SK-N-MC (cell line): Measurements from ENCODE around the gene FLRT1.

Source experiments
- DNase-seq: peaks from one replicate; pipeline ENCODE4 v3.0.0-alpha.2; 2011; ENCODE audit warnings: low read depth, low spot score
- H3K27ac ChIP-seq: fragments of 200-600 bp; sonication (generic); 2 replicates; pipeline ENCODE4 v1.5.1; 2016; ENCODE audit warnings: mixed run types
- H3K36me3 ChIP-seq: fragments of 200-600 bp; sonication (generic); 2 replicates; pipeline ENCODE4 v1.6.1; 2017; ENCODE audit warnings: antibody characterized with exemption, low read length, mixed read lengths; ENCODE audit not compliant: insufficient read depth
- H3K4me3 ChIP-seq: fragments of 200-600 bp; sonication (generic); 2 replicates; pipeline ENCODE4 v1.5.1; 2016
- H3K9ac ChIP-seq: fragments of 200-600 bp; sonication (generic); 2 replicates; pipeline ENCODE4 v1.8.0; 2017; ENCODE audit warnings: mixed run types, mixed read lengths; ENCODE audit not compliant: insufficient read length
- H3K9me3 ChIP-seq: fragments of 200-600 bp; sonication (generic); 2 replicates; pipeline ENCODE4 v1.6.1; 2017; ENCODE audit warnings: low read depth, mild to moderate bottlenecking, antibody characterized with exemption, low read length, moderate library complexity, mixed read lengths
- EZH2 ChIP-seq: fragments of 200-600 bp; sonication (generic); IDR thresholded peaks from one replicate; pipeline ENCODE4 v1.6.1; 2017; ENCODE audit warnings: antibody characterized with exemption
- FOXP2 ChIP-seq: optimal IDR thresholded peaks from 2 replicates; pipeline ENCODE3; 2011; ENCODE audit warnings: mild to moderate bottlenecking, moderate library complexity; ENCODE audit not compliant: insufficient read depth; ENCODE audit errors: extremely low read length, control extremely low read depth
- POLR2AphosphoS5 ChIP-seq: IDR thresholded peaks from 2 replicates; pipeline ENCODE4 v1.6.1; 2012; ENCODE audit warnings: mild to moderate bottlenecking, low read depth, low read length, borderline replicate concordance

FLRT1 gene

DNA sequence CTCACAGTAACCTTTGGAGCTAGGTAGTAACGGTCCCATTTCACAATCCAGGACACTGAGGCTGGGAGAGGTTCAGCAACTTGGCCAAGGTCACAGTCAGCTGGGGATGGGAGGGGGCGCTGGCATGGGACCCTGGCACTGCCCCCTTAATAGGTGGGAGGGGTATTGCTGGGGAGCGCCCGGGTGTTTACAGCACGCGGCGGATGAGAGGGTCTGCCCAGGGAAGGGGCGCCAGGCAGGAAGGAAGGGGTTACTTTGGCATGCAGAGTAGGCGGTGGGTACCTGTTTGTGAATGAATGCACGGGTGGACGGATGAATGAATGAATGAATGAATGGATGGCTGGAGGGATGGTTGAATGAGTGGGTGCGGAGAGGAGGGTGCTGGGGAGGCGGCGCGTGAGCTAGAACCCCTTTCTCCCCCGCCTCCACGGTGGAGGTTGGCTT, 628 bp upstream of the FLRT1 start:
- Histone ChIP-seq H3K9me3 (no peaks in the 10 kb centered on the region), H3K9ac (no peak overlapping the region), H3K36me3 (no peaks in the 10 kb centered on the region), H3K27ac (no peak overlapping the region), H3K4me3 (peak overlapping the region; percentile 72)
- no peak for TF ChIP-seq EZH2
- no peak for TF ChIP-seq POLR2AphosphoS5
- no peak for TF ChIP-seq FOXP2
- DNase-seq = no peak

DNA sequence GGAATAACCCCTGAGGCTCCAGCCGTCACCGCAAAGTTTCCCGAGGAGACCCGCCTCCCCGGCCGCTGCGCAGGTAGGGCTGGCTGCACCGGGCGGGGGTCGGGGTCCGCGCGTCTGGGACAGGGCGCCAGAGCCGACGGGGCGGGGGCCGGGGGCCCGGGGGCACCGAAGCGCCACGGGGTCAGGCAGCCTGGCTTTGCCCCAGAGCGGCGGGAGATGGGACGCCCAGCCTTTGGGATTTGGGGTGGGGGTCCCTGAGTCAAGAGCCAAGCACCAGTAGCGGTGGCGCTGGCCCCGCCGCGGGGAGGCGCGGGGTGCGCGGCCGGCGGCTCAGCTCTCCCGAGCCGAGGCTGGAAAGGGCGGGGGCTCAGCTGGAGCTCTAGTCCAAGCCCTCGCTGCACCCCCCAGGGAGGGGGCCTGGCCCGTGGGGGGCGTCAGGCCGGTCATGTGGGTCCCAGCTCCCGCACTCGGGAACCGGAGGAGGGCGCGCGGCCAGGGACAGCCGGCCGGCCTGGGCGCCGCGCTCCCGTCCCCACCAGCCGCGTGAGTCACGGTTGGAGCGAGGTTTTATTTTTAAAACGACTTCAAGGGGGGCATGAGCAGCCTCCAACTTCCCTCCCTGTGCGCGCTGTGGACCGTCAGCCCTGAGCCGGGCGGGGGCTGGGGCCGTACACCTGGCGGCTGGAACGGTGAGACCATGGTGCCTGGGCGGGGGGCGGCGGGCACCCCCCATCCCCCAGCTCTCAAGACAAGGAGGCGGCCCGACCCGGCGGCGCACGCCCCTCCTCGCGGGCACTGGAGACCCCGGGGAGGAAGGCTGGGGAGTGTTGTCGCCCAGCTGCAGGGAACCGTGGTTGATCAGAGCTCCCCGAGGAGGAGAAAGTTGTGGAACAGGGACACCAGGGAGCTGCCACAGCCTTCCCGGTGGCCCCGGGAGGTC, 626 bp downstream of the FLRT1 start:
- Histone ChIP-seq H3K9me3 (no peaks in the 10 kb centered on the region), H3K9ac (peak overlapping the region; percentile 77), H3K4me3 (peak overlapping the region; percentile 90), H3K27ac (no peak overlapping the region), H3K36me3 (no peaks in the 10 kb centered on the region)
- DNase-seq = no peak
- no peak for TF ChIP-seq EZH2
- no peak for TF ChIP-seq FOXP2
- no peak for TF ChIP-seq POLR2AphosphoS5

DNA sequence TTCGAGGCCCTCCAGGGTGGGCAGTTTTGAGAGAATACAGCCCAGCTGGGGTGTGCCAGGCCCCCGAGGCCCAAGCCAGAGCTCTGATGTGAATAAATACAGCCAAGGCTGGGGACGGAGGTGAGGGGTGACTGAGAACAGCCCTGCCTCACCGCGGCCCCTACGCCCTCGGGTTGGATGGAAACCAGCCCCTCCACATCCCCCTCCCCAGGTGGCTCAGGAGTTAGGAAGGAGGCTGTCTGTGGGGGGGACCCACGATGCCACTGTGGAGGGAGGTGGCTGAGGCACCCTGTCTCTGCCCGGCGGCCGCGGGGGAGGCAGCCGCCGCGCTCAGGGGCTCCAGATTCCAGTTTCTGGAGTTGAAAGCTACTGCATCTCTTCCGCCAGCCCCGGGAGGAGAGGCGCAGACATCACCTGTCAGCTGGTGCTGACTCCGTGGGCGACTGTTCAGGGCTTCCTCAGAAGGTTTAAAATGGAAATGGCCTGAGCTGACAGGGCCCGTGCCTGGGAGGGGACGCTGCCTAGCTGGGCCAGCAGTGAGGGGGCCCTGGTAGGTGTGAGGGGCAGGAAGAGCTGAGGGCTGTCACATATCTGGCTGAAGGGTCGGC, 1.4 kb downstream of the FLRT1 start:
- Histone ChIP-seq H3K9me3 (no peaks in the 10 kb centered on the region), H3K9ac (no peak overlapping the region), H3K4me3 (peak overlapping the region; percentile 90), H3K36me3 (no peaks in the 10 kb centered on the region), H3K27ac (no peak overlapping the region)
- no peak for DNase-seq
- TF ChIP-seq FOXP2 = no peak
- no peak for TF ChIP-seq EZH2
- no peak for TF ChIP-seq POLR2AphosphoS5

DNA sequence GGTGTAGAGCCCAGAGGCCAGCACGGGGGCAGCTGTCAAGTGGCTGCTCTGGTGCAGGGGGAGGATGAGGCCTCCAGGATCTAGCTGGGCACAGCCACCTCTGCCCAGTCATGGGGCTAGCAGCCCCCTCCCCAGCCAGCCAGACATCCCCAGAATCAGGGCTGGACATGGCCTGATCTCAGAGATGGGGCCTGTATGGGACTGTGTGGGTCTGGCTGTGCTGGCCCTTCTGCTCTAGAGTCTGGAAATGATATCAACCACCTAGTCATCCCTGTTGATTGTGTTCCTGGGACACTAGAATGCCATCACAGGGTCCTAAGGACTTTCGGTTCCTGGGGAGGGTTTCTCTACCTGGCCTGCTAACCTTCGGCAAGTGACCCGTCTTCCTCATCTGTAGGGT, 2.8 kb downstream of the FLRT1 start:
- Histone ChIP-seq H3K27ac (no peak overlapping the region), H3K36me3 (no peaks in the 10 kb centered on the region), H3K9ac (no peak overlapping the region), H3K4me3 (no peak overlapping the region), H3K9me3 (no peaks in the 10 kb centered on the region)
- no peak for DNase-seq
- no peak for TF ChIP-seq FOXP2
- no peak for TF ChIP-seq EZH2
- no peak for TF ChIP-seq POLR2AphosphoS5

DNA sequence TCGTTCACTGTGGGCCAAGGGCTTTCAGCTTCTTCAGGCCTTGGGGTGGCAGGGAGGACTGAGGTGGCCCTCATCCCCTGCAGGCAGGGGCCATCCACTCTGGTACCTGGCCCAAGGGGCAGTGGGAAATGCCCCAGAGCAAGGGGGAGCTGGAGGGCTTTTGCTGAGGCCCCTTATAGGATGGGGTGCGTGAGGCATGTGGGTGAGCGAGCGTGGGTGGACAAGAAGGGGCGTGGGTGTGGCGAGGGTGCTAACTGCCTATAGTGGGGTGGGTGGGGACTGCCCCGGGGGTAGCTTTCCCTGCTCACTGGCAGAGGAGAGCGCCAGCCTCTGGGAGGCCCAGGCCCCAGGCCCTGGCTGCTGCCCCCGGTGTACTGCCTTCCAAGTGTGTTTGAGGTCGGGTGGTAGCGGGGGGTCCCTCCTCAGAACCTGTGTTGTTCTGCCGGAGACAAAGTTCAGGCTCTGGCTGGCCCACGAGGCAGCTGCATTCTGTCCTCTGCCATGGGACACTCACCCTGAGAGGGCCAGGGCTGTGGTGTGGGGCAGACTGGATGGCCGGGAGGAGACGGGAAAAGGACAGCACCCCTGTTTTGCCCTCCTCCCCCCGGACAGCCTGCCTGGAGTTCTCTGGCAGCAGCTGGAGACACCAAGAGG, 3.4 kb downstream of the FLRT1 start:
- no peak overlapping the region for H3K4me3 ChIP-seq
- no peaks in the 10 kb centered on the region for H3K9me3 ChIP-seq
- no peak for TF ChIP-seq EZH2
- no peak for TF ChIP-seq FOXP2
- no peak for TF ChIP-seq POLR2AphosphoS5
- H3K36me3 ChIP-seq = no peaks in the 10 kb centered on the region
- no peak for DNase-seq
- no peak overlapping the region for H3K27ac ChIP-seq
- no peak overlapping the region for H3K9ac ChIP-seq

DNA sequence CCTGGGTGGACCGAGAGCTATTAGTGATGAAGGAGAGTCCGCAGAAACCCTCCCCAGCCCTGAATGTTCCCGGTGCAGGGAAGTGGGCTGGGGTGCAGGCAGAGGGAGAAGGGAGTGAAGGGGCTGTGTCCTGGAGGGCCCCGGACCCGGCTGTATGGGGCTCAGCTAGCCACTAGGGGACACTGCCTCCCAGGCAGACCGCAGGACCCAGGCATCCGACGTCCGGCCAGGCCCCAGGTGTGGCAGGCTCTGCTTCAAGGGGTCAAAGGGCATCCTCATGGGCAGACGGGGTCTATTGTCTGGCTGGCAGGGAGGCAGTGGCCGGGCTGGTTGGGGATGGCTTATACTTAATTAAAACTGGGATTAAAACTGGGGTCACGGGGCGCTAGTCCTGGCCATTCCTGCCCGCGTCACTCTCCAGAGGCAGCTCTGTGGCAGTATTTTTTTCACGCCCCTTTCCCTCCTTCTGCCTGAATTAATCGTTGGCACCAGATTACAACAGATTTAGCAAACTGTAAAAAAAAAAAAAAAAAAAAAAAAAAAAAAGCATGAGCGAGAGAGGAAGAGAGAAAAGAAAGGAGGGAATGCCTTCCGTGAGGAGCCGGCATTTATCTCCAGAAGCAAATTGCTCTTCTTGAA, 5.1 kb downstream of the FLRT1 start:
- Histone ChIP-seq H3K36me3 (no peaks in the 10 kb centered on the region), H3K9ac (no peak overlapping the region), H3K9me3 (no peaks in the 10 kb centered on the region), H3K4me3 (no peak overlapping the region), H3K27ac (peak overlapping the region; percentile 42; the same call in 1 of the 2 replicates)
- no peak for TF ChIP-seq FOXP2
- TF ChIP-seq EZH2 = no peak
- TF ChIP-seq POLR2AphosphoS5 = no peak
- DNase-seq = no peak

DNA sequence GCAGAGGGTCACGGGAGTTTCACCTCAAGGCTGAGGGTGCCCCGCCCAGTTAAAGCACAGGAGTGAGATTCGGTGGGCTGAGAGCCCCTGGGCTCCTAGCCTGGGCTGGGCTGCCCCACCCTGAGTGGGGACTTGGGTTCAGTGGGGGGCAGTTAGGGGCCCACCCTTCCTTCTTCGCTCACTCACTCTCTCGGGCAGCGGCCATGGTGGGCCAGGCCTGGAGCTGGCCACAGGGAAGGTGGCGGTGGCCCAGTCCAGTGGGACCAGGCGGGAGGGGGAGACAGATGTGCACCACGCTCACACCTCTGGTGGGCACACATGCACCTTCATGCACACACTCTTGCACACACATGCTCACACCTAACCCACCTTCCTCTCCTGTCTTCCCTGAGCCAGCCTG, 6.1 kb downstream of the FLRT1 start:
- H3K9me3 ChIP-seq = no peaks in the 10 kb centered on the region
- H3K36me3 ChIP-seq = no peaks in the 10 kb centered on the region
- DNase-seq = no peak
- H3K9ac ChIP-seq = no peak overlapping the region
- no peak overlapping the region for H3K4me3 ChIP-seq
- no peak overlapping the region for H3K27ac ChIP-seq
- no peak for TF ChIP-seq EZH2
- TF ChIP-seq POLR2AphosphoS5 = no peak
- TF ChIP-seq FOXP2 = no peak

DNA sequence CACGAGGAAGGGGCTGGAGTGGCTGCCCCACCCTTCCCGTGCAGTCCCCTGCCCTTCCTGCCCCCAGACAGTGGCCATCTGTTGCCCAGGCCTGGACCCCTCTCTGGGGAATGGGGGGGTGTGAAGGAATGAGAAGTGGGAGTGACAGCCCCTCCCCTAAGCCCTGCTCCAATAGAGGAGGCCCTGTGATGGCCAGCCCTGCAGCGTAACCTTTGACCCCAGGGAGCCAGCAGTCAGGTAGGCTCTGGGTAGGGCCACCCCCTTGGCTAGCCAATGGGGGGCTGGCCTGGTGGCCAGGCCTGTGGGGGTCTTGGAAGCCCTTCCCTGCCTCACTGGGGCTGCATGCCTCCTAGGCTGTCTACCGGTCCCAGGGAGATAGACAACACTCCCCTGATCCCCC, 6.6 kb downstream of the FLRT1 start:
- no peak overlapping the region for H3K9ac ChIP-seq
- no peak overlapping the region for H3K27ac ChIP-seq
- no peaks in the 10 kb centered on the region for H3K9me3 ChIP-seq
- TF ChIP-seq FOXP2 (no peak), EZH2 (no peak), POLR2AphosphoS5 (no peak)
- H3K36me3 ChIP-seq = no peaks in the 10 kb centered on the region
- H3K4me3 ChIP-seq = no peak overlapping the region
- no peak for DNase-seq
